RWPE2 (cell line): ENCODE measurements around the gene LRCH2.

Source experiments
- ATAC-seq: fragments of 200-7000 bp; cut with Tn5 transposase; 3 replicates; pipeline ENCODE4 v1.9.1; 2021; ENCODE audit warnings: low read depth
- DNase-seq: peaks from one replicate; pipeline ENCODE4 v3.0.0-alpha.2; 2020; ENCODE audit warnings: low spot score
- H3K27ac ChIP-seq: fragments of 450-650 bp; 2 replicates; pipeline ENCODE4 v1.5.1; 2017; ENCODE audit warnings: mild to moderate bottlenecking; ENCODE audit not compliant: poor library complexity, severe bottlenecking
- H3K27me3 ChIP-seq: fragments of 250-450 bp; sonication (Bioruptor Pico); 2 replicates; pipeline ENCODE4 v1.5.1; 2021; ENCODE audit warnings: mild to moderate bottlenecking, moderate library complexity; ENCODE audit not compliant: insufficient read depth, poor library complexity, severe bottlenecking
- H3K36me3 ChIP-seq: fragments of 250-450 bp; sonication (Bioruptor Pico); 2 replicates; pipeline ENCODE4 v1.5.1; 2020; ENCODE audit warnings: low read depth, mild to moderate bottlenecking, moderate library complexity
- H3K4me1 ChIP-seq: fragments of 250-450 bp; sonication (Bioruptor Pico); 2 replicates; pipeline ENCODE4 v1.5.1; 2021; ENCODE audit warnings: mild to moderate bottlenecking, moderate library complexity; ENCODE audit not compliant: insufficient read depth, poor library complexity, severe bottlenecking
- H3K4me3 ChIP-seq: fragments of 250-450 bp; sonication (Bioruptor Pico); 2 replicates; pipeline ENCODE4 v1.5.1; 2021; ENCODE audit warnings: mild to moderate bottlenecking, moderate library complexity; ENCODE audit not compliant: severe bottlenecking
- H3K9me3 ChIP-seq: fragments of 250-450 bp; sonication (Bioruptor Pico); 2 replicates; pipeline ENCODE4 v1.5.1; 2021; ENCODE audit warnings: mild to moderate bottlenecking, moderate library complexity; ENCODE audit not compliant: severe bottlenecking
- TF ChIP-seq, protein P1 (sequence below): fragments of 450-650 bp; IDR thresholded peaks from one replicate; pipeline ENCODE4 v1.5.1; 2017; ENCODE audit warnings: mild to moderate bottlenecking, moderate library complexity; ENCODE audit not compliant: poor library complexity, severe bottlenecking

Gene LRCH2

DNA sequence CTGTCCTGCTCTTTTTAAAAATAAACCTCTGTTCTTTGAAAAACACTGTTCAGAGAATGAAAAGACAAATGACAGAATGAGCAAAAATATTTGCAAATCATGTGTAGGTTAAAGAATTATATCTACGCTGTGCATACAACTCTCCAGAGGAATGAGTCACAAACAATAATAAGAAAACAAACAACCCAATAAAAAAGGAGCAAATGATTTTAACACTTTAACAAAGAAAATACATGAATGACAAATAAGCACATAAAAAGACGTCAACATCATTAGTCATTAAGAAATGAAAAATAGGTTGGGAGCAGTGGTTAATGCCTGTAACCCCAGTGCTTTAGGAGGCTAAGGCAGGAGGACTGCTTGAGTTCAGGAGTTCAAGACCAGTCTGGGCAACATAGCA lies 21.1 kb upstream of the LRCH2 start:
- Histone ChIP-seq H3K27ac (no peak overlapping the region), H3K27me3 (no peaks in the 10 kb centered on the region), H3K4me1 (no peaks in the 10 kb centered on the region), H3K36me3 (no peaks in the 10 kb centered on the region), H3K4me3 (no peak overlapping the region), H3K9me3 (no peaks in the 10 kb centered on the region)
- ATAC-seq (no peak), DNase-seq (no peak)
- TF ChIP-seq, protein P1, sequence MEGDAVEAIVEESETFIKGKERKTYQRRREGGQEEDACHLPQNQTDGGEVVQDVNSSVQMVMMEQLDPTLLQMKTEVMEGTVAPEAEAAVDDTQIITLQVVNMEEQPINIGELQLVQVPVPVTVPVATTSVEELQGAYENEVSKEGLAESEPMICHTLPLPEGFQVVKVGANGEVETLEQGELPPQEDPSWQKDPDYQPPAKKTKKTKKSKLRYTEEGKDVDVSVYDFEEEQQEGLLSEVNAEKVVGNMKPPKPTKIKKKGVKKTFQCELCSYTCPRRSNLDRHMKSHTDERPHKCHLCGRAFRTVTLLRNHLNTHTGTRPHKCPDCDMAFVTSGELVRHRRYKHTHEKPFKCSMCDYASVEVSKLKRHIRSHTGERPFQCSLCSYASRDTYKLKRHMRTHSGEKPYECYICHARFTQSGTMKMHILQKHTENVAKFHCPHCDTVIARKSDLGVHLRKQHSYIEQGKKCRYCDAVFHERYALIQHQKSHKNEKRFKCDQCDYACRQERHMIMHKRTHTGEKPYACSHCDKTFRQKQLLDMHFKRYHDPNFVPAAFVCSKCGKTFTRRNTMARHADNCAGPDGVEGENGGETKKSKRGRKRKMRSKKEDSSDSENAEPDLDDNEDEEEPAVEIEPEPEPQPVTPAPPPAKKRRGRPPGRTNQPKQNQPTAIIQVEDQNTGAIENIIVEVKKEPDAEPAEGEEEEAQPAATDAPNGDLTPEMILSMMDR: no peak

DNA sequence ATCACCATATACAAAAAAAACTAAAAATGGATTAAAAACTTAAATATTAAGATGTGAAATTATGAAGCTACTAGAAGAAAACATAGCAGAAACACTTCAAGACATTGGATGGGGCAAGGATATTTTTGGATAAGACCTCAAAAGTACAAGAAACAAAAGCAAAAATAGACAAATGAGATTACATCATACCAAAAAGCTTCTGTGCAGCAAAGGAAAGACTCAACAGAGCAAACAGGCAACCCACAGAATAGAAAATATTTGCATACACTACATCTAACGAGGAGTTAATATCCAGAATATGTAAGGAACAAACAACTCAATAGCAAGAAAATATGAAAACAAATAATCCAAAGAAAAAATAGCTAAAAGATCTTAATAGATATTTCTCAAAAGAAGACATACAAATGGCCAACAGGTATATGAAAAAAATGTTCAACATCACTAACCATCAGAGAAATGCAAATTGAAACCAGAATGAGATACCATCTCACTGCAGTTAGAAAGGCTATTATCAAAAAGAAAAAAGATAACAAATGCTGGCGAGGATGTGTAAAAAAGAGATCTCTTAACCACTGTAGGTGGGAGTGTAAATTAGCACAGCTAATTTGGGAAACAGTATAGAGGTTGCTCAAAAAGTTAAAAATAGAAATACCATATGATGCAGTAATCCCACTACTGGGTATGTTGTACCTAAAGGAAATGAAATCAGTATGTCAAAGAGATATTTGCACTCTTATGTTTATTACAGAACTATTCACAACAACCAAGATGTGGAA lies 17.8 kb upstream of the LRCH2 start:
- Histone ChIP-seq H3K9me3 (no peaks in the 10 kb centered on the region), H3K27ac (no peak overlapping the region), H3K4me1 (no peaks in the 10 kb centered on the region), H3K27me3 (no peaks in the 10 kb centered on the region), H3K36me3 (no peaks in the 10 kb centered on the region), H3K4me3 (no peak overlapping the region)
- no peak for ATAC-seq
- DNase-seq: no peak
- TF ChIP-seq, protein P1: no peak

DNA sequence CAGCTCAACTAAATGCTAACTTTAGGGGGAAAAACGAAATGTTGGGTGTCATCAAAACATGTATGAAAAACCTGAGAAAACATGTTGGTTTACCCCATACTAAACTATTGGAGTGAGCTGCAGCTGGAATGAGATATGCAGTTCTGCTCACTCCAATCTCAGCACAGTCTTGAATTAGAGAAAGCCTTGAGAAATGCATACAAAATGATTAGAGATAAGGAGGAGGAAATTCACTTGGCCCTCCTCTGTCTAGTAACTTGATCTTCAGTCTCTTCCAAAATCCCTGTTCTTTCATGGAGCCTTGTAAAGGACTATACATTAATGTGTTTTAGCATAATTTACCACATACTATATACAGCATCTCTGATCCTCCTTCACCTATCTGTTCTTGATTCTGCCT lies 3.2 kb upstream of the LRCH2 start:
- ATAC-seq (no peak), DNase-seq (no peak)
- H3K4me3 ChIP-seq: no peak overlapping the region
- H3K27me3 ChIP-seq: peaks cover 32% of the 10 kb centered on the region
- no peak overlapping the region for H3K27ac ChIP-seq
- H3K4me1 ChIP-seq: no peaks in the 10 kb centered on the region
- TF ChIP-seq, protein P1: no peak
- no peaks in the 10 kb centered on the region for H3K36me3 ChIP-seq
- no peaks in the 10 kb centered on the region for H3K9me3 ChIP-seq

DNA sequence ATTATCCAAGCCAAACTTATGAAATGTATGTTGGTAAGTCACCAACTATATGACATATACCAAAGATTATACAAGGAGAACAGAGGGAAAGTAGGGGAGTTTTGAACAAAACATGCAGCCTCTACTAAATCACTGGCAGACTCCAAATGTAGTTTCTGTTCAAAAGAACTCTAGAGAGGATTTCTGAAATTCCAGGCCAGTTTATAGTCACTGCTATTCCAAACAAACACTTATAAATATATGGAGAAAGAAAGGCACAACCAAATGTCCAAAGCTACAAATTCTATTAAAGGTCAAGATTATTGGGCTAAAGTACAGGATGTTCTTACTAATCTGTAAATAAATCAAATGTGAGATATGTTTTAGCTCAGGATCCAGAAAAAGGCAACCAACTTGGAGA lies 2.7 kb upstream of the LRCH2 start:
- Histone ChIP-seq H3K9me3 (no peaks in the 10 kb centered on the region), H3K27ac (no peak overlapping the region), H3K27me3 (peaks cover 32% of the 10 kb centered on the region), H3K4me1 (no peaks in the 10 kb centered on the region), H3K36me3 (no peaks in the 10 kb centered on the region), H3K4me3 (no peak overlapping the region)
- TF ChIP-seq, protein P1: no peak
- no peak for DNase-seq
- no peak for ATAC-seq

DNA sequence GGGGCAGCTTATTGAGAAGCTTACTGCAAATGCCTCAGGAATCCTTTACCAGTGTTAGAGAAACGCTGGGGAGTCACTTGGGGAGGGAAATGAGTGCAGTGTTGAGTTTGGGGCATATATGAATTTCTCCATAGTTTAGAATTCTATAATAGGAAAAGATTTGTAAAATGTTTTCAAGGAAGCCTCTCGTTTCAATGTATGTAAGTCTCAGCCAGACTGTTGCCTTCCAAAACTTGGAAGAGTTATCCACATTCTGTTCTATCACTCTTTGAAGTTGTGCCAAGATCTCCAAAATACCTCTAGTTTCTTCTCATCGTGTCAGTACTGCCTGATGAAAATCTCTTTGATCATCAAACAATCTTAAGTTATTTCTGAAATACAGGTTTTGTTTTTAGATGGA lies 565 bp upstream of the LRCH2 start:
- no peaks in the 10 kb centered on the region for H3K36me3 ChIP-seq
- H3K4me1 ChIP-seq: no peaks in the 10 kb centered on the region
- no peaks in the 10 kb centered on the region for H3K9me3 ChIP-seq
- no peak for DNase-seq
- no peak overlapping the region for H3K4me3 ChIP-seq
- no peak for ATAC-seq
- TF ChIP-seq, protein P1: no peak
- H3K27ac ChIP-seq: no peak overlapping the region
- H3K27me3 ChIP-seq: peaks cover 32% of the 10 kb centered on the region
